GM18861 (cell line): ENCODE measurements around the gene COQ8B.

Source experiments
- ATAC-seq: cut with Tn5 transposase; IDR thresholded peaks from one replicate; pipeline ENCODE4 v1.9.1; 2021; ENCODE audit not compliant: unreplicated experiment

Gene COQ8B

DNA sequence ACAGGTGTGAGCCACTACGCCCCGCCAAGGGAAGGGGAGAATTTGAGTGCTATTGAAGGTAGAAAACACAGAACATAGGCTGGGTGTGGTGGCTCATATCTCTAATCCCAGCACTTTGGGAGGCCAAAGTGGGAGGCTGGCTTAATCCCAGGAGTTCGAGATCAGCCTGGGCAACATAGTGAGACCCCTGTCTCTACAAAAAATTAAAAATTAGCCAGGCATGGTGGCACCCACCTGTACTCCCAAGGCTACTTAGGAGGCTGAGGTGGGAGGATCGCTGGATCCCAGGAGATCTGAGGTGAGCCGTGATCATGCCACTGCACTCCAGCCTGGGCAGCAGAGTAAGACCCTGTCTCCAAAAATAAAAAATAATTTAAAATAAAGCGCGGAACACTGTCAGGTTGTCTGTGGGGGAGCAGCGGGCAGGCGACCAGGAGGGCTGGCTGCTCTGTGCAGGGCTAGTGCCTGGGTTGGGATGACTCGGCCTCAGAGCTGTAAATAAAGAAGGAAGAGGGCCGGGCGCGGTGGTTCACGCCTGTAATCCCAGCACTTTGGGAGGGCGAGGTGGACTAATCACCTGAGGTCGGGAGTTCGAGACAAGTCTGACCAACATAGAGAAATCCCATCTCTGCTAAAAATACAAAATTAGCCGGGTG is 74.5 kb downstream of the COQ8B start:
- ATAC-seq = no peak
